Astrocyte (in vitro differentiated cells and primary cell): ENCODE data around the gene NBR1.
"Not testable (repeated sequence)": the region's sequence is repeated elsewhere in the genome, so short reads cannot be mapped to it uniquely, and the experiment has no call there.

Source experiments
- EZH2 ChIP-seq: IDR thresholded peaks from 2 replicates; pipeline ENCODE4 v1.6.1; 2012; ENCODE audit warnings: mild to moderate bottlenecking, low read length, inconsistent platforms; ENCODE audit not compliant: insufficient read depth
- TF ChIP-seq, protein P1 (sequence below): IDR thresholded peaks from 2 replicates; pipeline ENCODE4 v1.5.1; 2011; ENCODE audit warnings: low read depth, mild to moderate bottlenecking, inconsistent platforms, low read length, moderate library complexity; ENCODE audit not compliant: insufficient read depth

DNA sequence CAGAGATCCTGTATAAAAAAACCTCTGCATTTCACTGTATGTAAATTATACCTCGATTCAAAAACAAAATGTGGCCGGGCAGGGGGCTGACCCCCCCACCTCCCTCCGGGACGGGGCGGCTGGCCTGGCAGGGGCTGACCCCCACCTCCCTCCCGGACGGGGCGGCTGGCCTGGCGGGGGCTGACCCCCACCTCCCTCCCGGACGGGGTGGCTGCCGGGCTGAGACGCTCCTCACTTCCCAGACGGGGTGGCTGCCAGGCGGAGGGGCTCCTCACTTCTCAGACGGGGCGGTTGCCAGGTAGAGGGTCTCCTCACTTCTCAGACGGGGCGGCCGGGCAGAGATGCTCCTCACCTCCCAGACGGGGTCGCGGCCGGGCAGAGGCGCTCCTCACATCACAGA is 11.8 kb upstream of the NBR1 start:
- TF ChIP-seq, protein P1, sequence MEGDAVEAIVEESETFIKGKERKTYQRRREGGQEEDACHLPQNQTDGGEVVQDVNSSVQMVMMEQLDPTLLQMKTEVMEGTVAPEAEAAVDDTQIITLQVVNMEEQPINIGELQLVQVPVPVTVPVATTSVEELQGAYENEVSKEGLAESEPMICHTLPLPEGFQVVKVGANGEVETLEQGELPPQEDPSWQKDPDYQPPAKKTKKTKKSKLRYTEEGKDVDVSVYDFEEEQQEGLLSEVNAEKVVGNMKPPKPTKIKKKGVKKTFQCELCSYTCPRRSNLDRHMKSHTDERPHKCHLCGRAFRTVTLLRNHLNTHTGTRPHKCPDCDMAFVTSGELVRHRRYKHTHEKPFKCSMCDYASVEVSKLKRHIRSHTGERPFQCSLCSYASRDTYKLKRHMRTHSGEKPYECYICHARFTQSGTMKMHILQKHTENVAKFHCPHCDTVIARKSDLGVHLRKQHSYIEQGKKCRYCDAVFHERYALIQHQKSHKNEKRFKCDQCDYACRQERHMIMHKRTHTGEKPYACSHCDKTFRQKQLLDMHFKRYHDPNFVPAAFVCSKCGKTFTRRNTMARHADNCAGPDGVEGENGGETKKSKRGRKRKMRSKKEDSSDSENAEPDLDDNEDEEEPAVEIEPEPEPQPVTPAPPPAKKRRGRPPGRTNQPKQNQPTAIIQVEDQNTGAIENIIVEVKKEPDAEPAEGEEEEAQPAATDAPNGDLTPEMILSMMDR = not testable (repeated sequence)
- not testable (repeated sequence) for TF ChIP-seq EZH2
